ENCODE measurements around the gene NHS. TPM values are rescaled to one million over a fixed set of nuclear protein-coding genes. Genes with fewer than 3 reads are reported as not detected.

The NHS gene
- total RNA-seq, 6 experiments from 2014 or later = 0.06 to 0.27 (median 0.12) TPM

GRCh38 chrX:17475449-17476217 lies 100.6 kb downstream of the NHS start:
- intact Hi-C loops (cut with DNase I) = no loop called here
- no peak for ATAC-seq
- H3K4me3 ChIP-seq = no peak overlapping the region
- TF ChIP-seq POLR2A (IDR thresholded peaks at IDR 0.05) = no peak
- no peak for TF ChIP-seq CTCF (IDR thresholded peaks at IDR 0.05)
- WGBS (ENCODE audit: insufficient coverage, low coverage, low lambda C conversion rate, missing lambda C conversion rate) = 27% methylated on average over 6 of the region's 6 CpGs
- no peaks in the 10 kb centered on the region for H3K9me3 ChIP-seq
- H3K27me3 ChIP-seq = no peaks in the 10 kb centered on the region
- H3K27ac ChIP-seq = no peak overlapping the region
- no peaks in the 10 kb centered on the region for H3K36me3 ChIP-seq
- no peaks in the 10 kb centered on the region for H3K4me1 ChIP-seq
- DNase-seq = no peak

- H3K27me3 ChIP-seq = no peaks in the 10 kb centered on the region
- no peaks in the 10 kb centered on the region for H3K4me1 ChIP-seq
- no peaks in the 10 kb centered on the region for H3K9me3 ChIP-seq
- H3K36me3 ChIP-seq = no peaks in the 10 kb centered on the region
- H3K27ac ChIP-seq = no peak overlapping the region
- H3K4me3 ChIP-seq = no peak overlapping the region
- DNase-seq = no peak
- TF ChIP-seq POLR2A (IDR thresholded peaks at IDR 0.05) = no peak
- TF ChIP-seq CTCF (IDR thresholded peaks at IDR 0.05) = no peak
- no peak for ATAC-seq
- WGBS (ENCODE audit: insufficient coverage, low coverage, low lambda C conversion rate, missing lambda C conversion rate) = 25% methylated on average over 2 of the region's 2 CpGs
- intact Hi-C loops (cut with DNase I) = no loop called here
Observed at GRCh38 chrX:17476411-17476810, 101.4 kb downstream of the NHS start.

- 68% methylated on average over 4 of the region's 4 CpGs for WGBS (ENCODE audit: insufficient coverage, low coverage, low lambda C conversion rate, missing lambda C conversion rate)
- ATAC-seq = no peak
- H3K4me1 ChIP-seq = no peaks in the 10 kb centered on the region
Observed at GRCh38 chrX:17481086-17481485, 106.1 kb downstream of the NHS start.

GRCh38 chrX:17484592-17484991 lies 109.6 kb downstream of the NHS start:
- no CpG with 5 or more reads among the region's 1 CpG for WGBS (ENCODE audit: insufficient coverage, low coverage, low lambda C conversion rate, missing lambda C conversion rate)
- intact Hi-C loops (cut with DNase I) = no loop called here
- DNase-seq (no peak), ATAC-seq (no peak)
- H3K27ac ChIP-seq = no peak overlapping the region
- no peaks in the 10 kb centered on the region for H3K27me3 ChIP-seq
- no peak overlapping the region for H3K4me3 ChIP-seq
- TF ChIP-seq CTCF (IDR thresholded peaks at IDR 0.05) (no peak), POLR2A (IDR thresholded peaks at IDR 0.05) (no peak)
- no peaks in the 10 kb centered on the region for H3K9me3 ChIP-seq
- no peaks in the 10 kb centered on the region for H3K36me3 ChIP-seq
- H3K4me1 ChIP-seq = no peaks in the 10 kb centered on the region

More at GRCh38 chrX:17481086-17481485, 106.1 kb downstream of the NHS start:
- no peak for DNase-seq
- Histone ChIP-seq H3K27me3 (no peaks in the 10 kb centered on the region), H3K9me3 (no peaks in the 10 kb centered on the region), H3K27ac (no peak overlapping the region), H3K4me3 (no peak overlapping the region), H3K36me3 (no peaks in the 10 kb centered on the region)
- intact Hi-C loops (cut with DNase I) = no loop called here
- TF ChIP-seq POLR2A (IDR thresholded peaks at IDR 0.05) = no peak
- TF ChIP-seq CTCF (IDR thresholded peaks at IDR 0.05) = no peak
